Ovary (tissue), 9 donors: ENCODE measurements around the gene PRSS27. TPM values are rescaled to one million over a fixed set of nuclear protein-coding genes. Genes with fewer than 3 reads are reported as not detected.
A peak's percentile ranks its signal among the peaks of the same experiment; 100 is the strongest.

Experiments used
- DNase-seq, 5 donors: peaks; one replicate each; pipeline ENCODE4 v3.0.0-alpha.2; 2019 to 2020
- H3K27ac ChIP-seq, 2 donors: fragments of 200-600 bp; one replicate each; pipeline versions ENCODE4 v1.5.1 to v1.8.0; 2019 to 2022
- H3K27me3 ChIP-seq: fragments of 200-600 bp; one replicate; pipeline ENCODE4 v1.8.0; 2022
- H3K36me3 ChIP-seq: fragments of 200-600 bp; sonication (generic); one replicate; pipeline ENCODE4 v1.5.1; 2019
- H3K4me1 ChIP-seq: one replicate; pipeline ENCODE4 v1.8.1; 2013; ENCODE audit warnings: mild to moderate bottlenecking, moderate library complexity; ENCODE audit not compliant: insufficient read depth
- H3K4me3 ChIP-seq: fragments of 200-600 bp; sonication (generic); one replicate; pipeline ENCODE4 v1.5.1; 2017
- H3K9me3 ChIP-seq, 2 donors: fragments of 200-600 bp in 1 of 2; sonication (generic) in 1 of 2; one replicate each; pipeline versions ENCODE4 v1.5.1 to v1.8.1; 2013 to 2019; ENCODE audit warnings: mild to moderate bottlenecking in 1 of 2, moderate library complexity in 1 of 2
- EP300 ChIP-seq: sonication (generic); formaldehyde crosslinking; IDR thresholded peaks from one replicate; pipeline ENCODE4 v1.6.1; 2017; ENCODE audit warnings: antibody characterized with exemption
- POLR2A ChIP-seq: fragments of 450-650 bp; IDR thresholded peaks from one replicate; pipeline ENCODE4 v1.6.1; 2017; ENCODE audit warnings: antibody characterized with exemption, mild to moderate bottlenecking, moderate library complexity
- WGBS, 3 donors: extraction: QIAGEN DNeasy Blood & Tissue Kit in 1 of 3; methylation state at CpG; one replicate each; pipeline versions ENCODE4 v1.1.5 to v1.1.7; 2013 to 2017; 5-methylcytosine and 5-hydroxymethylcytosine counted together
- intact Hi-C, 4 donors: fragments of 100-400 bp; cut with DNase I; formaldehyde crosslinking; loops; one replicate each; pipeline versions ENCODE4 v1.11.0 to v1.15.1; 2022 to 2023
- polyA plus RNA-seq, 2 donors: library from polyadenylated mRNA; stranded (reverse); fragments of 200-250 nt in 1 of 2; fragments of 350-450 nt in 1 of 2; fragmentation: Illumina TruSeq in 1 of 2; extraction: RNeasy Lipid Tissue Mini Kit (QIAGEN cat#74804) in 1 of 2; gene quantifications; one replicate each; pipeline ENCODE4 v1.2.3, GENCODE V29; 2013 to 2014
- total RNA-seq, 7 donors: library from RNA; depleted of rRNA in 2 of 7; stranded (reverse); fragments of >200 nt in 2 of 7; fragmentation: NEBNext Ultra II Directional in 3 of 7; extraction: Animal tissue kit (Norgen Biotek cat#: 25700) in 3 of 7; gene quantifications; one replicate each; pipeline versions ENCODE4 v1.1.0 to v1.2.4, GENCODE V29; 2016 to 2023
- TF ChIP-seq, protein P1 (sequence below), 3 donors: fragments of 450-650 bp in 2 of 3; fragments of 200-600 bp in 1 of 3; IDR thresholded peaks; one replicate each; pipeline versions ENCODE4 v1.5.1 to v1.8.0; 2016 to 2022; ENCODE audit warnings: antibody characterized with exemption in 3 of 3, mild to moderate bottlenecking in 1 of 3
- donor health status: DM: no; HTN: no; CAD: no; lungs with moderate emphysema.
- donor health status: DM: no; HTN: no; CAD: no.
- donor health status: Bipolar disorder and iron deficiency.
- donor health status: DM: yes; HTN: yes; CAD: no.
- donor health status: DM: no; HTN: no; CAD: no.
- donor health status: DM: yes; HTN: yes; CAD: no.

PRSS27 gene
- total and polyA plus RNA-seq, 9 donors: 0.46 to 1.3 (median 1.1) TPM; not detected in 1

DNA sequence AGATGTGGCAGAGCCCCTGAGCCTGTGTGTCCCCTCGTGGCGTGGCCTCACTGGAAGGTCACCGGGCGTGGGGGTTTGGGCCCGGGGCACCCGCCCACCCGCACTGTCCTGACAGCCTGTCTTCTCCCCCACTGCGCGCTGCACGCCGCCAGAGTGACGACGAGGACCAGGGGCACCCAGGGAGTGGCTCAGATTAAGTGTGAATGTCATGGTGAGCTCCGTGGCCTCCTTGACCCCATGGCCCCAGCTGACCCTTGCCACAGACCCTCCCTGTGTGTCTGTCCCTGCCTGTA is 15.1 kb downstream of the PRSS27 start:
- intact Hi-C loops: no loop called here
- TF ChIP-seq, protein P1, sequence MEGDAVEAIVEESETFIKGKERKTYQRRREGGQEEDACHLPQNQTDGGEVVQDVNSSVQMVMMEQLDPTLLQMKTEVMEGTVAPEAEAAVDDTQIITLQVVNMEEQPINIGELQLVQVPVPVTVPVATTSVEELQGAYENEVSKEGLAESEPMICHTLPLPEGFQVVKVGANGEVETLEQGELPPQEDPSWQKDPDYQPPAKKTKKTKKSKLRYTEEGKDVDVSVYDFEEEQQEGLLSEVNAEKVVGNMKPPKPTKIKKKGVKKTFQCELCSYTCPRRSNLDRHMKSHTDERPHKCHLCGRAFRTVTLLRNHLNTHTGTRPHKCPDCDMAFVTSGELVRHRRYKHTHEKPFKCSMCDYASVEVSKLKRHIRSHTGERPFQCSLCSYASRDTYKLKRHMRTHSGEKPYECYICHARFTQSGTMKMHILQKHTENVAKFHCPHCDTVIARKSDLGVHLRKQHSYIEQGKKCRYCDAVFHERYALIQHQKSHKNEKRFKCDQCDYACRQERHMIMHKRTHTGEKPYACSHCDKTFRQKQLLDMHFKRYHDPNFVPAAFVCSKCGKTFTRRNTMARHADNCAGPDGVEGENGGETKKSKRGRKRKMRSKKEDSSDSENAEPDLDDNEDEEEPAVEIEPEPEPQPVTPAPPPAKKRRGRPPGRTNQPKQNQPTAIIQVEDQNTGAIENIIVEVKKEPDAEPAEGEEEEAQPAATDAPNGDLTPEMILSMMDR (IDR thresholded peaks at IDR 0.05): no peak
- no peak for TF ChIP-seq POLR2A
- no peak for TF ChIP-seq EP300
- H3K4me1 ChIP-seq: no peaks in the 10 kb centered on the region
- H3K27ac ChIP-seq: no peak overlapping the region
- no peaks in the 10 kb centered on the region for H3K9me3 ChIP-seq
- no peak overlapping the region for H3K4me3 ChIP-seq
- no peaks in the 10 kb centered on the region for H3K36me3 ChIP-seq
- WGBS, 3 donors: 90 to 92% (median 91%) methylated on average over 6 to 14 of the region's 14 CpGs
- no peaks in the 10 kb centered on the region for H3K27me3 ChIP-seq
- DNase-seq: peak in 1 of 5 donors; percentile 22

DNA sequence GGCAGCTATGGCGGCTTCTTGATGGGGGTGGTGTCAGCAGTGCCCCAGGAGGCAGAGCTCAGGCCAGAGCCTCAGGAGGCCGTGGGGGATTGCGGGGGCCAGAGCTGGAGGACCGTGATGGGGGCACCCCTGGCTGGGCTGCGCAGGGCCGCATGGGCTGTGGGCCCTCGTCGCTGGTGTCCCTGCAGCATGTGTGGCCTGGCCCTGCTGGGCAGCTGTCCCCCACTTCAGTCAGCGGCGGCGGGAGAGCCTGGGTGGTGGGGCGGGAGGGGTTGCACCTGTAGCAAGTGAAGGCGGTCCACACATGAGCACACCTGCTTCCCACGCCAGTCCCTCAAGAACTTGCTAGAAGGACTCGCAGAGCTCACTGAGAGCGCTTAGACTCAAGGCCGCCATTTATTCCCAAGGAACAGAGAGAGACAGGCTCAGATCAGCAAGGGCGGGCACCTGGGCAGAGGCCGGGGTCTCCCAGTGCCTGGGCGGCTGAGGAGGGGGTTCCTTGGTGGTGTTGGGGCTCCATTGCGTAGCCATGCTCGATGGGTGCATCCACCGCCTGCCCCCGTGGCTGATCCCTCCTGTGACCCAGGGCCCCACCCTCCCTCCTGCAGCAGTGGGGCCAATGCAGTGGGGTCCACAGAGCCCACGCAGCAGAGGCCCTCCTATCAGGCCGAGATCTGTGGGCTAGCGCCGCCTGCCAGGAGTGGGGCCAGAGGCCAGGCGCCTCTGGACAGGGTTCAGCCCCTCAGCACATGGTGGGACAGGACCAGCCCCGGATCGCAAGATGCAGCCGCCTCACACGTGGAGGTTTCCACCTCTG is 15.7 kb downstream of the PRSS27 start:
- intact Hi-C loops: no loop called here
- H3K4me3 ChIP-seq: no peak overlapping the region
- TF ChIP-seq EP300 (no peak), POLR2A (no peak)
- TF ChIP-seq, protein P1 (IDR thresholded peaks at IDR 0.05): no peak
- no peaks in the 10 kb centered on the region for H3K27me3 ChIP-seq
- no peaks in the 10 kb centered on the region for H3K4me1 ChIP-seq
- H3K9me3 ChIP-seq: no peaks in the 10 kb centered on the region
- H3K36me3 ChIP-seq: no peaks in the 10 kb centered on the region
- WGBS, 3 donors: 89 to 91% (median 91%) methylated on average over 25 to 33 of the region's 33 CpGs
- DNase-seq: peak in 1 of 5 donors; percentile 20
- H3K27ac ChIP-seq: no peak overlapping the region

DNA sequence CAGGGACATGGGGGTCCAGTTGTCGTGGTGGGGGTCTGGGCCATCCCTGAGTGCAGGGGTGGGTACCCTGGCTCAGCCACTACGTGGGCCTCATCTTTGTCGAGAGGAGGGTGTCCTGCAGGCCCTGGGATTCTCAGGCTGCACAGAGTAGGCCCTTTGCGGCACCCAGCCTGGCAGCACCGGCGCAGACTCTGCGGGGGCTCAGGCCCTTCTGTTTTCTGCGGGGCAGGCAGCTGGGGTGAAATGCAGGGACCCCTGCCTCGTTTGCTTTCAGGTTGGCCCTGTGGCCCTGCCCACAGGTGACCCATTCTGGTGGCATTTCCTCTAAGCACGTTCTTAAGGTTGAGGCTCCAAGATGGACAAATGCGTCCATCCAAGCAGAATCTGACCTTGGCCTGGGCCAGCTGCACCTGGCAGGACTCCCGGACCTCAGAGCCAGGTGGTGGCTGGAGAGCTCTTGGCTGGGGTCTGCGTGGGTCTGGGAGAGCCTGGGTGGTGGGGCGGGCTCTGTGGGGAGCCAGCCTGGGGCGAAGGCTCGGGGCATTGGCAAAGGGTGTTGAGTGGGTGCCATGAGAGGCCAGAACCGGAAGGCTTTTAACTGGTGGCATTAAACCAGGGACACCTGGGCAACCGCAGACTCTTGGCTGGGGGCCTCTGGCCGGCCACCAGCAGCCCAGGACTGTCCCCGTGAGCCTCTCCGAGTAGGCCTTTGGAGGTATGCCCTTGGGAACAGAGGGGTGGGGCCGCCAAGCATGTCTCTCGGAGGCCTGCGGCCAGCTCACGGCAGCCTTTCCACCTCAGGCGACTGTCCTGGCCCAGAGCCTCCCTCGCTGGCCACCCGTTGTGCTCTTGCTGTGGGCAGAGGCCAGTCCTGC is 16.9 kb downstream of the PRSS27 start:
- Histone ChIP-seq H3K4me1 (no peaks in the 10 kb centered on the region), H3K27ac (no peak overlapping the region), H3K4me3 (no peak overlapping the region), H3K9me3 (no peaks in the 10 kb centered on the region), H3K36me3 (no peaks in the 10 kb centered on the region), H3K27me3 (no peaks in the 10 kb centered on the region)
- DNase-seq: peak in 1 of 5 donors; percentile 16
- intact Hi-C loops: no loop called here
- 77 to 82% (median 77%) methylated on average over 22 to 28 of the region's 28 CpGs for WGBS, 3 donors
- TF ChIP-seq, protein P1 (IDR thresholded peaks at IDR 0.05): no peak
- TF ChIP-seq POLR2A (no peak), EP300 (no peak)

DNA sequence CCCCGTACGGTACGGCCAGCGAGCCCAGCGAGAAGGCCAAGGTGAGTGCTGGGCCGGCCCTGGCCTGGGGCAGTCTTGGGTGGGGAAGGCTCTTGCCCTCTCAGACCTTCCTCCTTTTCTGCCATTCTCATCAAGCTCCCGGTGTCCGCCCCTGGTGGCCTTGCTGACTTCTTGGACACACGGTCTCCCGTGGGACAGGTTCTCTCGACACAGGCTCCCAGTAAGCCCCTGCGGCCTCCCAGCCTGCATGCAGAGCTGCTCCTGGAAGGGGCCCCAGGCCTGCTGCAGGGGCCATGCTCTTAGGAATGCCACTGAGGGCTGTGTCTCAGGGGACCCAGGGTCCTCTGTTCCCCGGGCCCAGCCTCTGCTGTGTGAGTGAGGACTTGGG is 17.6 kb downstream of the PRSS27 start:
- Histone ChIP-seq H3K4me1 (no peaks in the 10 kb centered on the region), H3K4me3 (no peak overlapping the region), H3K27ac (no peak overlapping the region), H3K36me3 (no peaks in the 10 kb centered on the region), H3K27me3 (no peaks in the 10 kb centered on the region), H3K9me3 (no peaks in the 10 kb centered on the region)
- DNase-seq: no peak
- 93 to 95% (median 95%) methylated on average over 12 to 13 of the region's 13 CpGs for WGBS, 3 donors
- intact Hi-C loops: no loop called here
- TF ChIP-seq, protein P1 (IDR thresholded peaks at IDR 0.05): no peak
- TF ChIP-seq POLR2A: no peak
- no peak for TF ChIP-seq EP300
